GM12865 (cell line): ENCODE results near the gene RRP1B.
"Not testable (repeated sequence)": the region's sequence is repeated elsewhere in the genome, so short reads cannot be mapped to it uniquely, and the experiment has no call there.

Experiments used
- DNase-seq: peaks from one replicate; pipeline ENCODE4 v3.0.0; 2010; ENCODE audit warnings: low read depth
- H3K4me3 ChIP-seq: 2 replicates; pipeline ENCODE4 v1.5.1; 2011; ENCODE audit warnings: mild to moderate bottlenecking, low read depth, low read length, control low read depth
- CTCF ChIP-seq: IDR thresholded peaks from 2 replicates; pipeline ENCODE4 v1.5.1; 2011; ENCODE audit warnings: low read length, control low read depth, low read depth, inconsistent platforms; ENCODE audit not compliant: insufficient read depth; ENCODE audit errors: missing control alignments

Gene RRP1B

GRCh38 chr21:43712268-43712942, 53.0 kb downstream of the RRP1B start:
- TF ChIP-seq CTCF = no peak
- DNase-seq = no peak
- no peak overlapping the region for H3K4me3 ChIP-seq

GRCh38 chr21:43713123-43713522, 53.8 kb downstream of the RRP1B start:
- not testable (repeated sequence) for H3K4me3 ChIP-seq, DNase-seq

GRCh38 chr21:43716376-43717165, 57.2 kb downstream of the RRP1B start:
- H3K4me3 ChIP-seq = no peak overlapping the region
- TF ChIP-seq CTCF = no peak
- peak; percentile 83 for DNase-seq

- no peak overlapping the region for H3K4me3 ChIP-seq
- no peak for TF ChIP-seq CTCF
- DNase-seq = peak; percentile 51
Observed at GRCh38 chr21:43717166-43717853, 58.0 kb downstream of the RRP1B start.

- TF ChIP-seq CTCF = no peak
- peak overlapping the region; percentile 54 for H3K4me3 ChIP-seq
- no peak for DNase-seq
Observed at GRCh38 chr21:43717967-43718871, 58.9 kb downstream of the RRP1B start.

- peak within 1 kb of the TSS; percentile 86 for H3K4me3 ChIP-seq
- peak; percentile 94 for DNase-seq
- peak; percentile 6 for TF ChIP-seq CTCF
Observed at GRCh38 chr21:43718872-43719747, 59.8 kb downstream of the RRP1B start, which contains the start of gene PDXK. Gene PDXK (plus strand): TSS chr21:43719129. CDS start chr21:43719295, 166 bp downstream.
